HG02938 (cell line): ENCODE data around the gene DCLRE1B.

Source experiments
- ATAC-seq: cut with Tn5 transposase; IDR thresholded peaks from one replicate; pipeline ENCODE4 v1.9.1; 2021; ENCODE audit warnings: mild to moderate bottlenecking, moderate library complexity; ENCODE audit not compliant: unreplicated experiment

The DCLRE1B gene

GRCh38 chr1:113904674-113905434, at the start of gene DCLRE1B, which contains the start of gene AP4B1:
TSS of gene DCLRE1B (plus strand) at chr1:113905326. CDS start at chr1:113905587, 261 bp downstream.
TSS of gene AP4B1 (minus strand) at chr1:113904799. CDS start at chr1:113904717, 82 bp downstream.
- ATAC-seq: peak; percentile 91

GRCh38 chr1:113855630-113856400, 49.3 kb upstream of the DCLRE1B start:
- ATAC-seq: no peak

DNA sequence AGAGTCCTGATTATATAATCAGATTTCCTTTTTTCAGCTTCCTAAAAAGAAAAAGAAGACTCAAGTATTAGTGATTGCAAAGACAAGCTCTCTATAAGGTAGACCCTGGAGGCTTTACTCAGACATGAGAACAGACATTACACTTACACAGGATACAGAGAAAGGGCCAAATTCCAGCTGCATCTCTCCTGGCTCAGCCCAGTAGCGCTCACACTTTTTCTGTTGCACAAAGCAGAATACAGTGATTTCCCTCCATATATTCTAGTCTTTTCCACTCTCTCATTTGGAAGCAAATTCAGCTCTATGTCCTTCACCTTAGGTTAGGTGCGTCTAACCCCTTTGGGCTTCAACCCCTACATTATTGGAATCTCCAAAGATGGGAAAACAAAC, 48.7 kb upstream of the DCLRE1B start:
- ATAC-seq: no peak

GRCh38 chr1:113857776-113858175, 47.4 kb upstream of the DCLRE1B start:
- no peak for ATAC-seq

DNA sequence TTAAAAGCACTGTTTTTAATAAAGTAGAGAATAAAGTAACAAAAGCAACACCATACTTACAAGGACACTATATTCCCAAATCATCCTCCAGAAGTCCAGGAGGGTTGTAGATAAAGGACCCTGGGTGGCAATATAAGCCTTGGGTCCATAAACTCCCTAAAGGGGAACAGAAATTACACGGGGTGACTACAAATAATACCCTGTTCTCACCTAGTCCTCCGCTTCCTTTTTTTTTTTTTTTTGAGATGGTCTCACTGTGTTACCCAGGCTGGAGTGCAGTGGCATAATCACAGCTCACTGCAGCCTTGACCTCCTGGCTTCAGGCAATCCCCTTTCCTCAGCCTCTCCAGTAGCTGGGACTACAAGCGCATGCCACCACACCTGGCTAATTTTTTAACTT, 46.7 kb upstream of the DCLRE1B start:
- ATAC-seq: peak; percentile 39

GRCh38 chr1:113858982-113859381, 46.1 kb upstream of the DCLRE1B start:
- ATAC-seq: no peak

DNA sequence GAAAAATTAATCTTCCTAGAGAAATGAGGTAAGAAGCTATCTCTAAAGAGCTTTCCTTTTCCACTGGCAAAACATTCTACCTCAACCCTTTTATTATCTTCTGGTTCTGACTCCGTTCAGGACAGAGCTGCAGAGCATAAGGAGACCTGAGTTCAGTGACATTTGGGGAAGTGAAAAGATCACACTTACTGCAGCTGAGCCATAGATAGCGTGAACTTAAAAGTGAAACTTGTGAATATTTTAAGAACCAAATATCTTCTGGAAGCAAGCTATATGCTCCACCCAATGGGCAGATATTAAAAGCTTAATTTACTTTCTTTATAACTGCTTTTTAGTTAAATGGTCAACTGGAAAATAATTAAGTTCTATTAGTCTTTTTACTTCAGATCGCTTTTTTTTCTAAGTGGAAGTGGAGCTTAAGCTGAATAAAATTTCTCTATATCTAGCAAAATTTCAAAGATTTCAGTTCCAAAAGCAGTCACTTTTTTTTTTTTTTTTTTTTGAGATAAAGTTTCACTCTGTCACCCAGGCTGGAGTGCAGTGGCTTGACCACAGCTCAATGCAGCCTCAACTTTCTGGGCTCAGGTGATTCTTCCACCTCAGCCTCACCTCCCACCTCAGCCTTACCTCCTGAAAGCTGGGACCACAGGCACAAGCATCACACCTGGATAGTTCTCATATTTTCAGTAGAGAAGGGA, 45.5 kb upstream of the DCLRE1B start:
- ATAC-seq: peak; percentile 90

DNA sequence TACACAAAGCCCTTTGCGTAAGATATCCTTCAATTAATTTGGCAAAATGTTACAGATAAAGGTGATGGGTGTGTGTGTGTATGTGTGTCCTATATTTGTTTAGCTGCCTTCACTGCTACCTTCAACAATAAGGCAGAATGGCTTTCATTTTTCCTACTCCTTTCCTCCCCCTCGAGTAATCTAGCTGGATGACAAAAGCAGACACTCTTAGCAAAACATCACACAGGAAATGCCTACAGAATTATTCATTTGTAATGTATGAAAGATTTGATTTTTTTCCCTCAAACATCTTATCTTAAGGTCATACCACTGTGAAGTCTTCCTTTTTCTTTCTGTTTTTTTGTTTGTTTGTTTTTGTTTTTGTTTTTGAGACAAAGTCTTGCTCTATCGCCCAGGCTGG, 44.2 kb upstream of the DCLRE1B start:
- ATAC-seq: no peak

DNA sequence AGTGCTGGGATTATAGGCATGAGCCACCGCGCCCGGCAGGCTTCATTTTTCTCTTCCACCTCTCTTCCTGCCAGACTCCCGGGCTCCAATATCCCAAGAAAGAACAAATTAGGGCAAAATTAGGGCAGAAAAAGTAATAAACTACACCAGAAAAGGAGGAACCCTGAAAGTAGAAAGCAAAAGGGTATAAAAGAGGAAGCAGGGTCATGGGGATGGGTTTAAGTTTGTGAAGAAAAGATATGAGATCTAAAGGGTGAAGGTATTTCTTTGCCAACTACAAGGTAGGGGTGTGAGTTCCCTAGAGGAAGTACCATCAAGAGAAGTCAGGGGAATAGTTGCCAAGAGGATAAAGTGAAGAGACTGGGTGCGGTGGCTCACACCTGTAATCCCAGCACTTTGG, 43.5 kb upstream of the DCLRE1B start:
- ATAC-seq: no peak

DNA sequence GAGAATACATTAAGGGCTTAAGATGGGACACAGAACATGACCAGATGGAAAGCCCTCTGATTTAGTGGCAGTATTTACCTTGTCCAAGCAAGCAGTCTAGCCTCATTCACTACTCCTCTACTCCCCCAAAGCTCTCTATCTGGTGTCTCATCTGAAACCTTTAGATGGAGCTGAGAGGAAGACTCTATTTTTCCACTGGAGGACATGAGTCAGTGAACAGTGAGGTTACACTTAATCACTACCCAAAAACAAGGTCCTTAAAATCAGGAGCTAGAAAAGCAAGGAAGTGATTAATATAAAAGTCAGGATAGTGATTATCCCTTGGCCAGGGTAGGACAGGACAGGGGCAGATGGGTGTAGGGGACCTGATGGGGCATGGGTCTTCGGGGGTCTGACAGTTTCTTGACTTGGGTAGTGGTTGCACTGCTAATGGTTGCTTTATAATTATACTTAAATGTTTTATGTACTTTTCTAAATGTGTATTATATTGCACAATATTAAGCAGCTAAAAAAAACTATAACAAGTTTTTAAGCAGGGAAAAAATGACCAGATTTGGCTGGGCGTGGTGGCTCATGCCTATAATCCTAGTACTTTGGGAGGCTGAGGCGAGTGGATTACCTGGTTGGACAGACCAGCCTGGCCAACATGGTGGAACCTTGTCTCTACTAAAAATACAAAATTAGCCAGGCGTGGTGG, 36.6 kb upstream of the DCLRE1B start:
- ATAC-seq: no peak

DNA sequence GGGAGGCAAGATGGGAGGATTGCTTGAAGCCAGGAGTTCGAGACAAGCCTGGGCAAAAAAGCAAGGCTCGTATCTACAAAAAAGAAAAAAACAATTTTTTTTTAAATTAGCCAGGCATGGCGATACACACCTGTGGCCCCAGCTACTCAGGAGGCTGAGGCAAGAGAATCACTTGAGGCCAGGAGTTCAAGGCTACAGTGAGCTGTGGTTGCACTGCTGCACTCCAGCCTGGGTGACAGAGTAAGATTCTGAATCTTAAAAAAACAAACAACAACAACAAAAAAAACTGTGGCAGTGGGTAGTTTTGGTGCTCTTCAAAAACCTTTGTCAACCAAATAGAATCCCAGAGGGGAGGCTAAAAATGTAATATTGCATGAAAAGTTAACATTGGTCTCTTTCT, 34.3 kb upstream of the DCLRE1B start:
- ATAC-seq: no peak

- ATAC-seq: peak; percentile 91
Measured at GRCh38 chr1:113871597-113872113, 33.5 kb upstream of the DCLRE1B start, which contains the start of gene PTPN22. TSS of gene PTPN22 (minus strand) at chr1:113871712.

DNA sequence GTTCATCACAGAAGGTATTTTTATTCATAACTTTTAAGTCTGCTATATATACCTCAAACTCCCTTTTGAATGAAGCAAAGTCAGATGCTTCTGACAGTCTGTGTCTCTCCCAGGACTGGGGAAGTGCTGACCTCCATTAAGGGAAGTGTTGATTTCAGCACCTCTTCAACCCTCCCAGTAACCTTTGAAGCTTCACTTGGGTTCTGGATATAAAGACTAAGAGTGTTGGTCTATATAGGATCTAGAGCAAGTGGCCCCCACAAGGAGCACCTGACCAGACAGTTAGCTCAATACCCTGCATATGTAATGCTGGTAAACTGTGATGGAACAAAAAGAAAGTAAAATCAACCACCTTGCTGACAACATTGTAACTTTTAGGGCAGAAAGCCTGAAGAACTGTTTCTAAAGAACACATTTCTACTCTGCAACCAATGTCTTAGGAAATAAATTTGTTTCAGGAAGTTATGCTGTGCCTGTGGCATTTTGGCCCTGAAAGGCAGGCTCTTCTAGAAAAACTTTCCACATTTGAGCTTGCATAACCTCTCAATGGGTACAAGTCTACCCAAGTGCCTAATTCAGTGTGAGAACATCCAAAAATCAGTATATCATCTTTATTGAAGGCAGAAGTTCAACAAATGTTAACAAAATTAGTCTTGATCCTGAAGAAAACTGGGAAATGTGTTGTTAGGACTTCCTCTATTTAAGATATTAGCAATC, 32.7 kb upstream of the DCLRE1B start:
- no peak for ATAC-seq

DNA sequence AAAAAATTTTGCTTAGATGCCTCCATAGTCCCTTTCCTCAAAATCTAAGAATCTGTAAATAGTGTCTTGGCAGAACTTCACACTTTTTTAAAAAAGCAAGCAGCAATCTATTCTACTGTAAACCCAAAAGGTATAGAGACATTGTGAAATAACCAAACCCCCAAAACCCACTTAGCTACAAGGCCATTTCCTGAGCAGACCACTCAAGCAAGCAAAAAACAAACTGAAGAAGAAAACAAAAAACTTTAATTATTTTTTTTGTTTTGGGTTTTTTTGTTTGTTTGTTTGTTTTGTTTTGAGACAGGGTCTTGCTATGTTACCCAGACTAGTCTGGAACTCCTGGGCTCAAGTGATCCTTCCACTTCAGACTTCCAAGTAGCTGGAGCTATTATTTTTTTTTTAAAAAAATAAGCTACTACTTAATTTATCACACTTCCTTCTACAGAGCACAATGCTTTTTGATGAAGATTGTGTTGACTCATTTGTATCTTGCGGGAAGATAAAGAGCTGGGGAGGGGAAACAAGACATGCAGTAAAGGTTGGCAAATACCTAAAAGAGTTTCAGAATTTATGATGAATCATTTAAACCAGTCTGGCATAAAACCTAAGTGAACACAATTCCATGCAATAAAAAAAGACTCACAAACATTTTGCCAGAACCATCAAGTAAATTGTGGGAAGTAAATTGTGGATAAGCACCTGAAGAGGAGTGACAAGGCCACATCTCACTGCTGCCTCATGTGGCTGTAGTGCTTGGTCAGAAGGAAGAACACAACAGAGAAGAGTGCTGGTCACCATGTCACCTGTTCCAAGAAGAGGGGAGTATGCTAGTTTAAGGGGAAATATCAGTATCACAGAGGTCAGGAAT, 30.9 kb upstream of the DCLRE1B start:
- ATAC-seq: no peak

DNA sequence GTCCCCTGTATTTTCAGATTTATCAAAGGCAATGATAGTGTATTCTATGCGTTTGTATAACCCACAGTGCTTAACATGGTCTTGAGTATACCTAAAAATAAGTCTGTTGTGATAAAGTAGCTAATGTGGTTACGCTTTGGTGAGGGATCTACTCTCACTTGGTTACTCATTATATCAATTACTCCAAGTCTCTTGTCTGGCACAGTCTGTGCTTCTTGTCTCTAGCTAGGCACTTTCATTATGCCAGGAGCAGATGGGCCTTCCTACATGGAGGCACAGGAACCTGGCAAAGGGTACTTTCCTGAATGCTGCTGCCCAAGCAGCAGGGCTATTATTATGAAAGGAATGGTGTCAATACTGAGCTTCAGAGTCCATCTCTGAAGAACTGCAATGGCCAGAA, 29.4 kb upstream of the DCLRE1B start:
- peak; percentile 38 for ATAC-seq

DNA sequence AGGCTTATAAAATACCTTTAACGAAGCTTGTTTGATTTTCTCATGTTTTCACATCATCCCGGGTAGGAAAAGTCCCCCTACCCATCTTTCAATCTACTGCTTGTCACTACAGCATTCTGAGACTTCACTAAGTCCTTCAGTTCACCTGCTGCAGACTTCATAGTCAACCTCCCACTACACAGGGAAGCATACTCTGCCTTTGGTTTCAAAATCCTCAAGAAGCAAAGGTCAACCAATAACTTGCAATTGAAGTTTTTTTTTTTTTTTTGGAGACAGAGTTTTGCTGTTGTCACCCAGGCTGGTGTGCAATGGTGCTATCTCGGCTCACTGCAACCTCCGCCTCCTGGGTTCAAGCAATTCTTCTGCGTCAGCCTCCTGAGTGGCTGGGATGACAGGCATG, 28.9 kb upstream of the DCLRE1B start:
- ATAC-seq: no peak

- ATAC-seq: no peak
Measured at GRCh38 chr1:113879739-113880038, 25.4 kb upstream of the DCLRE1B start.

DNA sequence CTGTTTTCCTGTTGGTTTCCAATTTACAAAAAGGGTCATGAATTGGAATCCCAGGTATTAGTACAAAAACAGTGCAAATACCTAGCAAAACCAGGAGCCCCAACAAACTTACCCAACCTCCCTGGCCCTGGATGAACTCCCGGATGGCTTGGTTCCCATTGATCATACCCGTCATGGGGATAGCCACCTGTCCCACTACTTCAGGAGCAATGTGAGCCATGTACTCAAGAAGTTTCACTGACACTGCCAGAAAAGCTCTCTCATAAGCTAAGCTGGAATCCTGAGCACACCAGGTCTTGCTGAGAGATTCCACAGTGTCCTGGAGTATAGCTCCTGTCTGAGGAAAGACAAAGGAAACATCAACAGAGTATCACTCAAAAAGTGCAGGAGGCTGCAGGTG, 23.5 kb upstream of the DCLRE1B start:
- no peak for ATAC-seq
